Forelimb muscle (tissue), 1 donor: ENCODE measurements around the gene FOXO4. TPM values are rescaled to one million over a fixed set of nuclear protein-coding genes. Genes with fewer than 3 reads are reported as not detected.

ENCODE experiments used
- DNase-seq: peaks from one replicate; pipeline ENCODE4 v3.0.0-alpha.2; 2013; ENCODE audit warnings: low read depth
- polyA plus RNA-seq: library from polyadenylated mRNA; unstranded; fragments of 120-200 nt; gene quantifications from one replicate; pipeline ENCODE4 v1.2.1, GENCODE V29; 2013; ENCODE audit not compliant: insufficient read length

FOXO4 gene
- polyA plus RNA-seq, 1 donor, result 41.0 TPM

DNA sequence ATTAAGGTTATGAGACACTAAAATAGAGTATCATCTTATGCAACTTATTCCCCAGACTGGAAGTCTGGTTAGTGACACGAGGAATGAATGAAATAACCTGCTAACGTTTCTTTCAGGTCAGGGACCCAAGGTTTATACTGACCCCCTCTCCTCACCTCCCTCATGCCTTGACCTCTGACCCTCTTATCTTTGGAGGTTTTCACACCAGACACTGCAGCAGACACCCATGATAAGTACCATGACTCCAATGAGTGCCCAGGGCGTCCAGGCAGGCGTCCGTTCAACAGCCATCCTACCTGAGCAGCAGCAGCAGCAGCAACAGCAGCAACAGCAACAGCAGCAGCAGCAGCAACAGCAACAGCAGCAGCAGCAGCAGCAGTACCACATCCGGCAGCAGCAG, 44.8 kb downstream of the FOXO4 start:
- no peak for DNase-seq

DNA sequence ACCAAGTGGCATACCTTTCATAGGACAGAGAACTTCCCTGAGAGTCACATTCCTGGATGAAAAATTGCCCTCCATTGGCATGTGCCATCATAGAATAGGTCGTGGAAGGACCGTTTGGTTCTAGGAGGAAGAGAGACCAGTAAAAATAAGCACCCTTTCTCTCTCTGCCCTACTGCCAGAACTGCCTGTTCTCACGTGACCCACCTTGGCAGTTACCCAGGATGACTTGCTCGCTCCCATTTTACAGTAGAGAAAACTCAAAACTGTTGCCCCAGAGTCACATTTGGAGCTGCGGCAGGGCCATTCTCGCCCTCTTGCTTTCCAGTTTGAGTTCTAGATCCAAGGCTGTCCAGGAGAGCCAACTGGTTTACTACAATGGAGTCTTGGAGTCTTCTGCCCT, 47.9 kb downstream of the FOXO4 start:
- no peak for DNase-seq

DNA sequence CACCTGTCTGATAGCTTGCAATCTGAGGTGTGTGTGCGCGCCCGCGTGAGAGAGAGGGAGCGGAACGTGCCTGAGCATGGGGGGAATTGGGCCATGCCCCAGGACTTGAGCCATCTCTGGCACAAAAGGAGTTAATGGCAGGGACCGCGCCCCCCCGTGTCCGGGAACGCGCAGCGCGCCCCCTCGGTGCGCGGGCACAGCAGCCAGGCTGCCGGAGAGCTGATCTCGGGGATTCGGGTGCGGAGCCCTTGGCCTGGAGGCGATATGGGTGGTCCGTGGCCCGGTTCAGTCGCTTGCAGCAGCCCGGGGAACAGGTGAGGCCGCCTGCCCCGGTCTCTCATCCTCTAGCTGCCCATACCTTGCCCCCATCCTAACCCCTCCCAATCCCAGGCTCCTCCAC, 49.0 kb downstream of the FOXO4 start, which contains the start of gene NLGN3:
Gene NLGN3 (plus strand): TSS at position 191 of the 400 bp plus-strand sequence. CDS start 2,909 bp downstream, outside the sequence.
- no peak for DNase-seq

DNA sequence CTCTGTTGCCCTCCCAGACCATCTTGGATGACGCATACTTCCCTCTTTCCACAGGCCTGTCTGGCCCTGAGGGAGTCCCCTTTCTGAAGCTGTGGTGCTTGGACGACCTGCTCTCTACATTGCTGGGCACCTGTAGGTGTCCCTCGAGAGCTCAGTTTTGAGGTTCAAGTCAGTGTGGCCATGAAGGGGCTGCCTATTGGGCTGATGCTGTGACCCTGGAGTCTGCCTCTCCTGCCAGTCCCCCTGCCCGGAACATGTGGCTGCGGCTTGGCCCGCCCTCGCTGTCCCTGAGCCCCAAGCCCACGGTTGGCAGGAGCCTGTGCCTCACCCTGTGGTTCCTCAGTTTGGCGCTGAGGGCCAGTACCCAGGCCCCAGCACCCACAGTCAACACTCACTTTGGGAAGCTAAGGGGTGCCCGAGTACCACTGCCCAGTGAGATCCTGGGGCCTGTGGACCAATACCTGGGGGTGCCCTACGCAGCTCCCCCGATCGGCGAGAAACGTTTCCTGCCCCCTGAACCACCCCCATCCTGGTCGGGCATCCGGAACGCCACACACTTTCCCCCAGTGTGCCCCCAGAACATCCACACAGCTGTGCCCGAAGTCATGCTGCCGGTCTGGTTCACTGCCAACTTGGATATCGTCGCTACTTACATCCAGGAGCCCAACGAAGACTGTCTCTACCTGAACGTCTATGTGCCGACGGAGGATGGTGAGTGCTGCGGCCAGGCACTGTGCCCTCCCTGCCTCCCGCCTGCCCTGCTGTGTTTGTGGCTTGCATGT, 52.0 kb downstream of the FOXO4 start:
- no peak for DNase-seq

DNA sequence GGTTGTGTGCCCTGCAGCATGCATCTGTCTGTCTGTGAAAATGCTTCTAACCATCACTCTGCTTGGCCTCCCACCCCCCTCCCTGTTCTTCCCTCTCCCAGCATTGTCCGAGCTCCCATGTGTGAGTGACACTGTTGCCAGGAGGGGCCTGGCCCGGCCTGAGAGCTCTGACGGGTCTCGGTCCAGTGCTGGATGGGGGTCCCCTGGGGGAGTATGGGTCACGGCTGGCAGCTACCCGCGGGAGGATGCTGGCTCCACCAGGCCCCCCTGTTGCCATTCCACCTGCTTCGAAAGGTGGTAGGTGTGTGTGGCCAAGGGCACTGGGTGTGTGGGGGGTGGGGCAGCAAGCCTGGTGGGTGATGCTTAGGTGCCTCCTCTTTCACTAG, 52.6 kb downstream of the FOXO4 start:
- no peak for DNase-seq

DNA sequence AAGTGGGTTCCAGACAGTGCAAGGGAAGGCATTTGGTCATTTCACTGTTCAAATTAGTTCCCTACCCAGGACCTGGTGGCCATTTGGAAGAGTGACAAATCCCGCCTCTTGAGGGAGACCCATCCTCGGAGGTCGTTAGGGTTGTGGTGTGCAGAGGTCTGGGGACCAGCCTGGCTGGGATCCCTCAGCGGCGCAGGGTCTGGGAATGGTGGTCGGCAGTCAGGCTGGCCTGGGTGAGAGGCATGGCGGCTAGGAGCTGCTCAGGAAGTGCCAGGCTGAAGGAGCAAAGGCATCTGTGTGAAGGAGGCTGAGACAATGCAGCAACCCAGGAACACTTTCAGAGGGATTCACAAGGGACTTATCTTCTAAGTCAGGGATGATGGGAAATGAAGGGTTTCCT, 55.7 kb downstream of the FOXO4 start:
- DNase-seq, result no peak

Other genes starting within 250 kb of the FOXO4 start
- gene TEX11, start 187.1 kb upstream of the FOXO4 start, polyA plus RNA-seq, result 0.06 TPM
- gene SLC7A3, start 164.8 kb upstream of the FOXO4 start, polyA plus RNA-seq, result 0.99 TPM
- 48.6 TPM for gene SNX12, start 27.5 kb upstream of the FOXO4 start, polyA plus RNA-seq
- gene CXorf65, start 10.9 kb downstream of the FOXO4 start, polyA plus RNA-seq, result 0.54 TPM
- 1.5 TPM for gene IL2RG, start 15.7 kb downstream of the FOXO4 start, polyA plus RNA-seq
- 44.2 TPM for gene MED12, start 22.7 kb downstream of the FOXO4 start, polyA plus RNA-seq
- gene NLGN3, start 49.0 kb downstream of the FOXO4 start, polyA plus RNA-seq, result 2.9 TPM
- gene GJB1, start 127.4 kb downstream of the FOXO4 start, polyA plus RNA-seq, result not detected
- 18.0 TPM for gene ZMYM3, start 158.3 kb downstream of the FOXO4 start, polyA plus RNA-seq
- gene NONO, start 187.8 kb downstream of the FOXO4 start, polyA plus RNA-seq, result 300 TPM
- 142 TPM for gene ITGB1BP2, start 205.9 kb downstream of the FOXO4 start, polyA plus RNA-seq